Effector CD8-positive, alpha-beta T cell (primary cell): Measurements from ENCODE around the gene AFDN.

Experiments
- DNase-seq: peaks from one replicate; lab custom pipeline; 2025; lab: John Stamatoyannopoulos, UW

Gene AFDN

DNA sequence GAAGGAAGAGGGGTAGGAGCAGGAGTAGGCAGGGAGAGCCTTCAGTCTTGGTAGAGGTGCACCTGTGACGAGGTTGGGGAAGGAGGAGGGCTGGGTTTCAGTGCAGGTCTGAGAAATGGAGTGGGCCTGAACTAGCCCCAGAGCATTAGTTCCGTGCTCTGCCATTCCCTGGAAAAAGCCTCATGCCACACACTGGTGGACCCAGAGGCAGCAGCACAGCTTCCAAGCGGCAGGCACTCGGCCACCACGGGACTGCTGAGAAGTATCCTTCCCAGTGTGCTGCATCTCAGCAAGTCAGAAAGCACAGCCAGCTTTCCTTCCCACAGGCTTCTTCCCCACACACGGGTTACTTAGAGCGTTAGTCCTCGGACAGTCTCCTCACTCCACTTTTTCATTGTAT lies 93.5 kb downstream of the AFDN start:
- DNase-seq = no peak

DNA sequence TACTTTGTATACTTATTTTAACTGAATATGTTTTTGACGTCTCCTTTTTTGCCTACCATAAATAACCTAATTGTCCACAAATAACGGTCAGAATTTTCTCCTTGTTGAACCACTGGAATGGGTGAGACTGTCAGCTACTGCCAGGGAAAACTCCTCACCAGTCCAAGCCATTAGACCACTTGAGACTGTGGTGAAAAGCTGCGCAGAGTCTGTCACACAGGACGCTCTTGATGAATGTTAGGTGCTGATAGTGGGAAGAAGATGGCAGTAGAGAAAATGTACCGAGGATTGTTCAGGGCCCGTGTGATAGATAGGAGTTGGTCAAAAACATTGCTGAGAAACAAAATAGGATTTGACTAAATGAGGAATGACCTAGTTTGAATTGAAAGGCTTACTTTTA lies 95.1 kb downstream of the AFDN start:
- no peak for DNase-seq

DNA sequence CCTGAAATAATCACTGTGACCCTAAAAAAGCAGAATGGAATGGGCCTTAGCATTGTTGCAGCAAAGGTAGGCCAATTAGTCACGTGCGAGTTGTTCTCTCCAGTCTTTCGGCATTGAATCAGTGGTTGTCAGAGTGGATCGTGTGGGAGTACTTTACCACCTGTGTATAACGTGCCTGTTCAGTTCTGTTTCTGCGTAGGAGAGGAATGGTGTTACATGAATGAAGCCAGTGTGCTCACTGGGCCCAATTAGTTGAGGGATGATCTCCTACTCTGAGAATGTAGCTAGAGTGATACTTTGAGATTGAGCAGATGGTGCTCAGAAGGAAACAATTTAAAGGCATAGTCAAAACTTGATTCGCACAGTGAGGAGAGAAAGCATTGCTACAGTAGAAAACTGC lies 98.3 kb downstream of the AFDN start:
- DNase-seq = no peak

DNA sequence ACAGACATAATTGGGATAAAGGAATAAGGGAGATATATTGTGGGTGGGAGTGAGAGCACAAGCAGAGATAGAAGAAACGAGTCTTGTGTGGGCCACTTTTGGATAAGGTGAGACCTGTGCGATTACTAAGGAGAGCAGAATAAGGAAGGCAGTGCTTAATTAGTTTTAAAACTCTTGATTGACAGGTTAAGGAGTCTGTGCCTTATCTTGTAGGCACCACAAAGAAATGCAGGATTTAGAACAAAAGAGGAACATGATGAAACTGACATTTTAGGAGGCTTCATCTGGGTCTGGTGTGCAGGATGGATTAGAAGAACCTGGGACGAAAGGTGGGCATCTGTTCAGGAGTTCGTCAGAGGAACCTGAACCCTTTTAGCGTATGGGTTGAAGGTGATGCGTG lies 100.5 kb downstream of the AFDN start:
- DNase-seq = no peak

DNA sequence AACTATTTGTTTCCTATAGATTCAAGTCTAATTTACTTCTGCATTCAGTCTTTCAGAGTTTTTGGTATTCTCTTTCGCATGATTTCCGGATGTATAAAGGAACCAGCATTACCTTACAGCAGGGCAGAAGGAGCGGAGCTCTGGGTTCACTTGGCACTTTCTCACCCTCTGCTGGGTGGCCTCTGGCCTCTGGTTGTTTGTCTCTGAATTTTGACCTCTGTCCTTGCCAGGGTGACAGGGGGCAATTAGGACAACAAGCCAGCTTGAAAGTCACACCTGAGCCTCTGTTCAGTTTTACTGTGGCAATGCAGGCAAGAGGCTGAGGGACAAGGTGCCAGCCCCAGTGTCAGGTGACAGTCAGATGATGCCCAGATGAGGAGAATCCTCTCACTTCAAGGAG lies 101.4 kb downstream of the AFDN start:
- DNase-seq = no peak

DNA sequence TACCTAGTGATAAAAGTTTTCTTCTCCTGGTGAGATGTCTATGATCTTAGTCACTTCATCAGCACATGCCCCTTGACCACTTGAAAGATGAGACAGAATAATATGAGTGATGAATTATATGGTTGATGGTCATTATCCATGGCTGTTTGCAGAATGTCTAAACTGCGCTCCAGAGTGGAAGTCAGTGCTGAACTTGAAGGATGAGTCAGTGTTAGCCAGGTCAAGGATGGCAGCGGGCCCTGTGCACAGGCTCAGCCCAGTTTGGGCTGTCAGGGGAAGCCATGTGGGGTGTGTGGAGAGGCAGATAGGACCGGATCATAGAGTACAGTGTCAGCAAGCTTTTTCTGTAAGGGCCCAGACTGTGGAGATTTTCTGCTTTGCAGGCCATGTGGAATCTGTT lies 103.6 kb downstream of the AFDN start:
- DNase-seq = no peak

DNA sequence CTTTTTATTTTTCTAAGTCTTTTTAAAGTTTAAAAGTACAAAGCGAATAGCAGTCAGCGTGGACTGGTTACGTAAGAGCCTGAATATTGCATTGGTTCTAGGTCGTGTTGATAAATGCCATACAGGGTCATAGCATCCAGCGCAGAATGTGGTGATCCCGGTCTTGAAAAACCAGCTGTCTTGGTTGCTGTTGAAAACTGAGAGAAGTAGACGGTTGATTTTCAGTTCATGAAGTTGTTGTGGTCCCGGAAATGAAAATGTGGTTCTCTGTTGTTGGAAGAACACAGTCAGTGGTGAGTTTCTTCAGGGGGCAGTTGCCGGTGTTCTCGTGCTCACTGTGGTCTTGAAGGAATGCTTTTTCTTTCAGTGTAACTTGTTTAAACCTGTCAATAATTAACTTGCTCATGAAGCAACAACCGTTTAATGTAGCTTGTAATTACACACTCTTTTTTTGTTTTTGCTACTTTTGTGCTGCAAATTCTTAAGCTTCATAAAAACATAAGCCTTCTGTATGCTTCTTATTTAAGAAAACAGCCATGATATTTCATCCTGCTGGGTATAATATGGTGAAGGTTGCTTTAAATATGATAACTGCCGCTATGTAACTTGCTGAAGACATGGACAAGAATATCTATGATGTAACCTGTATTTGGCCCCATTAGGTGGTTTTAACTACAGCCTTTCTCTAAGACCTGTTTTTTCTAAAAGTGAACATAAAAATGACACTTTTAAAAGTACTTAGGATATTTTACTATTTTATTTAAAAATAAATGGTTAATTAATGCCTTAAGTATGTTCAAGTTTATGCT lies 106.0 kb downstream of the AFDN start:
- no peak for DNase-seq

DNA sequence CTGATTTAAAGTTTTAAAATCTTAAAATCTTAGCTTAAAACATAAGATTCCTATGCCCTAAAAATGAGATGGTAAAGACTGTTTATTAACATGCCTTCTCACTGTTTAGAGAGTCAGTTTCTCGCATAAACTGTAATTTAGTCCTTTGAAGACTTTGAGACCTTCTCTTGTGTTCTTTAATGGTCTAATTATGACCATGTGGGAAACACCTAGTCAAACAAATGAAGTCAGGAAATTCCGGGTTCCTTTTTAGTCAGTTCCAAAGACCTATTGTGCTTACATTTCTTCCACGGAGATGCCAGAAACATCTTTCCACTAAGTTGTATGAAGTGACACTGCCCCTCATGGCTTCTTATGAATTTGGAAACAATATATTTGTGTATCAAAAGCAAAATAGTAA lies 106.6 kb downstream of the AFDN start:
- DNase-seq = no peak

DNA sequence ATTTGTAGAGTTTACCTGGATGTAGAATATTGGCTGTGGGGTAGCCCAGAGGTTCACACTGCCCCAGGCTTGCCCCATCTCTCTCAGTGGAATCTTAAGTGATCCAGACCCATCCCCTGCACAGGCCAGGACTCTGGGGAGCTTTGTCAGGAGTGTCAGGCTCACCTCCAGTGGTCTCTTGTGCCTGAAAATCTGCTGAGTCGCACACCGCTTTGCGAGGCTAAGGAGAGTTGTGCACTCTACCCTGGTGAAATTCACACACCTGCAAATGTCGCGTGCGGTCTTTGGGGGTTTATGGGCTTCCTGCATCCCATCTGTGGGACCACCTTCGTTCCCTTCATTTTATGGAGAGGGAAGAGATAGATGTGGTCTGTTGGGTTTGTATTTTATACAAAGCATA lies 107.1 kb downstream of the AFDN start:
- no peak for DNase-seq

DNA sequence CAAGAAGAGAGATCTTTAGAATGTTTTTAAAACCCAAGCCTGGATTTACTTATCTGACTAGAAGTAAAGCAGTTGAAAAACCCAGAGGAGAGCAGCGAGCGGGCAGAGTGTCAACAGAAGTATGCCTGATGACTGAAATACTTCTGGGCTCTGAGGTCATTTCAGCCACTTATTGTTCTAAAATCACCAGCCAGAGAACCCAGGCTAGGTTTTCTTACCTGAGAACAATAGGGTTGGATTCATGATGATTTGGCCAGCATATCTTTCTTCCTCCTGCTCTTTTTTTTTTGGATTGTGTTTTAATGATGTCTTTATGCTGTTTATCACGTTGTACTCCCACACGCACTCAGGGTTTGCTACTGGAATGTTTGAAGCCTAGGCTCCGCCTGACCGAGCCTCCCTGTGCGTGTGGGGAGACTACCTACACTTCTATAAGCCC lies 107.7 kb downstream of the AFDN start:
- no peak for DNase-seq

DNA sequence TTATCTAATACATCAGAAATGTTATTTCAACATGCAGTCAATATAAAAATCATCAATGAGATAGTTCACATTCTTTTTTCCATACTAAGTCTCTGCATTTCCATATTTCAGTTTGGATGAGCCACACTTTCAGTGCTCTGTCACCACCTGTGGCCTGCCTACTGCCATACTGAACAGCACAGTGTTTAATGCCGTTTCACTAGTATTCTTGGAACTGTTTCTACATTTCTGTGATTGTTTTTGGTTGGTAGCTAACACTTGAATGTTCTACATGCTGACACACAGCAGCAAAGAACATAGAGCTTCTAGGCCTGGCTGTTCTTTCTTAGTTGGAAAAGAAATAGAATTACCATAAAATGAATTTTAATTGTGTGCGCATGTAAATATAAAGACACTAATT lies 109.3 kb downstream of the AFDN start:
- no peak for DNase-seq

DNA sequence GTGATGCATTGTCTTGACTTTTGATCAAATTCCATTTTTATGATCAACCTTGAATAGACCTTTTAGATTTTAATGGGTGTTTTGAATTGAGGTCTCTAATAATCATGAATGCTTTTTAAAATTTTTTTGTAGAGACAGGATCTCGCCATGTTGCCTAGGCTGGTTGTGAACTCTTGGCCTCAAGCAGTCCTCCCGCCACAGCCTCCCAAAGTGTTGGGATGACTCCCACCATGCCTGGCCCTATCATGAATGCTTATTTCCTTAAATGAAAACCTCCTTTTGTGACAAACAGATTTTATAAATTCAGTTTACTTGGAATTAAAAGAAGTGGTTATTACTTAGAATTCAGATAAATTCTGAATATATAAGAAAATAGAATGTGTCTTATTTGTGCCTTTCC lies 110.6 kb downstream of the AFDN start:
- no peak for DNase-seq

DNA sequence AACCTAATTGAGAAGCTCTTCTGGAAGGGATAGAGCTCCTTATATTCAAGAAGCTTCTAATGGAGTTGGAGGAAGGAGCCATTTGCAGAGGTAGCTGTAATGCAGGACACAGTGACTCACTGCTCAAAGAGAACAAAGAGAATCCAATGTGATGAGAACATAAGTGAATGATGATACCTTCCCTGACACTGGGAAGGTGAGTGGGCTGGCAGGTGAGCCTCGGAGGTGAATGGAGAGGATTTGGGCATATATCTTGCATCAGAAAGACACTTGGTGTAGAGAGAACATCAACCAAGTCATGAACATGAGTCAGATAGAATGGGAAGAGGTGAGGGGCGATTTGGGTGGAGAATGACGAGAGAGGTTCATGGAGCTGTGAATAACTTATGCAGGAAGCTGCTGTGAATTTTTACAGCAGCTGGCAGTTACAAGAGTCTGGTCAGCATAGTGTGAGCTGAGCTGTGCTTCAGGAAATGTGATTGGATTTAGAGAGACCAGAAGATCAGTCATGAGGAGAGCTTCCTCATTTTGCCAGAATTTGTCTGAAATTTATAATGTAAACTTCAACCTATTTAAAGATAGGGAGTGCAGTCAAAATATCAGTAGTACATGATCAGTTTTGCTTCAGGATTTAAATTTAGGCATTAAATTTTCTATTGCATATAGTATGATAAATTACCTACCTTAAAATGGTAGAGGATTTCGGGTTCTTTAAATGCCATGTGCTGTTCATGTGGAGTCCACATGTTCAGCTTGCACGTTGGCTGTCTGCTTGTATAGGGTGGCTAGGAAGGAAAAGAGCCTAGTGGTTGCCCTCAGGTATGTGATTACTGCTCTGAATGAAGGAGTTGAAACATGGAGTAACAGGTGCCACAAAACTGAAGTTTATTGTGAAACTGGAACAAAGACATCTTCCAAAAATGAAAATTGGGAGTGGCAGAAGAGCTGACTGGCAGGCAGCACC lies 111.5 kb downstream of the AFDN start:
- no peak for DNase-seq

DNA sequence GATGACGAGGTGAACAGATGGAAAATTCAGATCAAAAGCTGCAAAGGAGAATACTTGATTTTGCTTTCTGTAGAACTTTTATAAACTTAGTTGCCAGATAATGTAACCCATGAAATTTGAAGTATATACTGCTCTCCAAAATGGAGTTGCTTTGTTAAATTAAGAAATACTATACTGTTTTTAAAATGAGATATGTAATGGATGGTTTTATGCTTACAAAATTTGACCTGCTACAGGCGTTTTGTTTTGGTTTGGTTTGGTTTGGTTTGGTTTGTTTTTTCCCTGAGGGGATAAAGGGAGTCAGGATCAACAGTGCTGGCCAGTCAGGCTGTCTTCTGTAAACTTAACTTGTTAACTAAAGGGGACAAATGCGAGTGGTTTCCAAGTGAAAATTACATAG lies 115.1 kb downstream of the AFDN start:
- no peak for DNase-seq

DNA sequence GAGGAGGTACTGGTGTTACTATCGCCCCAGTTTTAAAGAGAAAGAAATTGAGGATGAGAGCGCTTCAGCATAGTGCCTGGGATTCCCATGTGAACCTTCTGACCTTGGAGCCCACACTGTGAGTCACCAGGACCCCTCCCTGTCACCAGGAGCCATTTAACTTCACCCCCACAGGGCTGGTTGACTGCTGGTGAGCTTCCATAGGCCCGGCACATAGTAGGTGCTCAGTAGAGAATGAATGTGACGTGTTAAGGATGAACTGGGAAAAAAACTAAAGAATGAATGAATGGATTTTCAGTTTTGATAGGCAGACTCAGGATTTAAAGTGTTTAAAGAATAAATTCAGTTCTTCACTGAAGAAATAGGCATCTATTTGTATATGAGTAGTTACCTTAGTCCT lies 117.4 kb downstream of the AFDN start:
- DNase-seq = no peak

DNA sequence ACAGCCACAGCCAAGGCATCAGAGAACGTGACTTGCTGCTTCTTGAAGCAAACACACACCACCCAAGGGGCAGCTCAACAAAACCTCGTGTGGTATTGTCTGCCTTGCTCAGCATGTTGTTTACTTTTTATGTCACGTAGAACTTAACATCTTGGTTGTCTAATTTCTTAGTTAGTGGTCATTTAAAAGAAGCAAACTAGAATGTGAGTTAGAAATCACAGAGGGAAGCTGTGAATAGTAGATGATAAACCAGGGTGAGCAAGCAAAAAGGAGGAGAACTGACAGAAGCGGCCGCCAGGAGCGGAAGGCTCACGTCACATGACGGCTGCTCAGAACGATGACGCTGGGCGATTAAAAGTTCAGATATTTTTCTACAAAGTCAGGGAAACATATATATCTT lies 119.3 kb downstream of the AFDN start:
- DNase-seq = no peak

DNA sequence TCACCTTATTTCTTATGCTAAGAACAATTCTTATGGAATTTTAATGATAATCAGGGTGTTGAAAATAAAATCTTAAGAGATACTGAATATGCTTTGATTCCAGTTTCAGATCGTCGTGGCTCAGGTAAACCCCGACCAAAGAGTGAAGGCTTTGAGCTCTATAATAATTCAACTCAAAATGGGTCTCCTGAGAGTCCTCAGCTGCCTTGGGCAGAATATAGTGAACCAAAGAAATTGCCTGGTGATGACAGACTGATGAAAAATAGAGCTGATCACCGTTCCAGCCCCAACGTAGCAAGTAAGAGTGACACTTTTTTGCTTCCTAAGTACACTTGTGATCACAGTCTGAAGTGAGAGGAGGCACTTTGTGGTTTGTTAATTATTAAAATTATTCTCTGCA lies 119.9 kb downstream of the AFDN start:
- DNase-seq = no peak

DNA sequence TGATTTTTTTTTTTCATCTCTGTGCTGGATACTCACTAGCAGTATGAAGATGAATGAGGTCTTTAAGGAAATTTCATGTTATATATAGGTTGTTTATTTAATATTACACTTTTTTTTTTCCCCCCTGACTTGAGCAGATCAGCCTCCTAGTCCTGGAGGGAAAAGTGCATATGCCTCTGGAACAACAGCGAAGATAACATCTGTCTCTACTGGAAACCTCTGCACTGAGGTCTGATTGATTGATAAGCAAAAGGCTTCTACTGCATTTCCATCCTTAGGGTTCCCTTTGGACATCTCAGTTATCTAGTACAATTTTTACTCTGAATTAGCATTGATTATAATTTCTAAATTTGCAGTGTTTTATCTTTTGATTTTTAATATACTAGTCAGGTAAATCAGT lies 121.0 kb downstream of the AFDN start:
- no peak for DNase-seq

DNA sequence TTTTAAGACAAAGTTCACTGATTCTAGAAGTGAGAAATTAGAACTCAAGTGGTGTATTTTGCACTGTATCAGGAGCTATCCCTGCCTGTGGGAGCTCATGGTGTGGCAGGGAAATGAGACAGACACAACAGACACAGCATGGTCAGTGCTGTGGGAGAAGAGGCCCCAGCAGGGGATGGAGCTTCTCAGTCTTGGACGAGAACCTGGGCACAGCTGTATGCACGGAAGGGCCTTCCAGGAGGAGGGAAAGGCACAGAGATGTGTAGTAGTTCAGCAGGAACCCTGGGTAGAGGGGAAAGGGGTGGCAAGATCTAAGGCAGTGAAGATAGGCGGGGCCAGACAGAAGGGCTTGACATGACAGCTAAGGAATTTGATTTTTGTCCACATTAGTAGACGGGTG lies 122.0 kb downstream of the AFDN start:
- no peak for DNase-seq

DNA sequence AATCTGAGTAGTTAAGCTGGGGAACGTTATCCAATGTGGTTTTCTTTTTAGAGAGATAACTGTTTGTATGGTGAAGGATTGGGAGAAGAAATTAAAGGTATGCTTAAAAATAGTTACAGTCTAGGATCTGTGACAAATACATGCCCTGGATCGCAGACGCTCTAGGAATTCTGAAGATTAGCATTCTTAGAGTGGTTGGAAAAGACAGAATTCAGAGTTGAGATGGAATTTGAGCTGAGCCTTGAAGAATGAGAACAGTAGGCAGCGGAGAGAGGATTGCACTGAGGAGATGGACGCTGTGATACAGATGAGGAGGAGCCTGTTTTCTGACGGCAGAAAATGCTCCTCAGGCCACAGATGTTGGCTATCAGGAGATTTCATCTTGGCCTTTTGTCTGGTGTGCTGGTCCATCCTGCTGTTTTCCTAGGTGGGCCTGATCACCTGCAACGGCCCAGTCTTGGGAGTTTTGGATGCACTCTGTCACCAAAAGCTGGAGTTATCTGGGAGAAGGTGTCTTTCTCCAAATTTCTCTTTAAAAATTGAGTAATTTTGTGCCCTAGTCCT lies 122.5 kb downstream of the AFDN start:
- no peak for DNase-seq

DNA sequence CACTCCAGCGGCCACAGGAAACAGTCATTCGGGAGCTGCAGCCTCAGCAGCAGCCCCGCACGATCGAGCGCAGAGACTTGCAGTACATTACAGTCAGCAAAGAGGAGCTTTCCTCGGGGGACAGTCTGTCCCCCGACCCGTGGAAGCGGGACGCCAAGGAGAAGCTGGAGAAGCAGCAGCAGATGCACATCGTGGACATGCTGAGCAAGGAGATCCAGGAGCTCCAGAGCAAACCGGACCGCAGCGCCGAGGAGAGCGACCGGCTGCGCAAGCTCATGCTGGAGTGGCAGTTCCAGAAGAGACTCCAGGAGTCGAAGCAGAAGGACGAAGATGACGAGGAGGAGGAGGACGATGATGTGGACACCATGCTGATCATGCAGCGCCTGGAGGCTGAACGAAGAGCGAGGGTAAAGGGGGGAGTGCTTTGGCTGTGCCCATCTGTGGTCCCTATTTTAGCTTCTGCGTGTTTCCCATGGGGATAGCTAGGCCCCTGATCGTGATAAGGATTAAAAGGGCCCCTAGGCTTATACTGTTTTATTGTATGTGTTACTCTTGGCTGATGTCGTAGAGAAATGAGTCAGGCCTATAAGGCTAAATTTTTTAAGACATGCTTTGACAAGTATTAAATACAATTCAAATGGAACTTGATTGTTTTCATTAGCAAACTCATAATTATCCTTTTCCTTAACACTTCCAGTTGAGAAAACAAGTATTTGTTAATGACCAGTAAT lies 125.2 kb downstream of the AFDN start:
- DNase-seq = no peak

DNA sequence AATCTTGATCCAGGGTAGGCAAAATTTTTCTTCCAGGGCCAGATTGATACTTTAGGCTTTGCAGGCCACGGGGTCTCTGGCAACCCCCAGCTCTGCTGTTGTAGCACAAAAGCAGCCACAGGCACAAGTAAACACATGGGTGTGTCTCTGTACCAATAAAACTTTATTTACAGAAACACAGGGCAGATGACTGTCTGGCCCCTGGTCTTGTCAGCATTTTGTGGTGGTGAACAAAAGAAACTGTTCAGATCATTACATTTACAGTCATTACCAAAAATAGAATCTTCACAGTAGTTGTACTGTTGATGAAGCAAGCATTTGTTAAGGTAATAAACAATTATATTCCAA lies 125.8 kb downstream of the AFDN start:
- no peak for DNase-seq
